ENCODE measurements around the gene FBXO38. TPM values are rescaled to one million over a fixed set of nuclear protein-coding genes. Genes with fewer than 3 reads are reported as not detected.

Gene FBXO38, protein sequence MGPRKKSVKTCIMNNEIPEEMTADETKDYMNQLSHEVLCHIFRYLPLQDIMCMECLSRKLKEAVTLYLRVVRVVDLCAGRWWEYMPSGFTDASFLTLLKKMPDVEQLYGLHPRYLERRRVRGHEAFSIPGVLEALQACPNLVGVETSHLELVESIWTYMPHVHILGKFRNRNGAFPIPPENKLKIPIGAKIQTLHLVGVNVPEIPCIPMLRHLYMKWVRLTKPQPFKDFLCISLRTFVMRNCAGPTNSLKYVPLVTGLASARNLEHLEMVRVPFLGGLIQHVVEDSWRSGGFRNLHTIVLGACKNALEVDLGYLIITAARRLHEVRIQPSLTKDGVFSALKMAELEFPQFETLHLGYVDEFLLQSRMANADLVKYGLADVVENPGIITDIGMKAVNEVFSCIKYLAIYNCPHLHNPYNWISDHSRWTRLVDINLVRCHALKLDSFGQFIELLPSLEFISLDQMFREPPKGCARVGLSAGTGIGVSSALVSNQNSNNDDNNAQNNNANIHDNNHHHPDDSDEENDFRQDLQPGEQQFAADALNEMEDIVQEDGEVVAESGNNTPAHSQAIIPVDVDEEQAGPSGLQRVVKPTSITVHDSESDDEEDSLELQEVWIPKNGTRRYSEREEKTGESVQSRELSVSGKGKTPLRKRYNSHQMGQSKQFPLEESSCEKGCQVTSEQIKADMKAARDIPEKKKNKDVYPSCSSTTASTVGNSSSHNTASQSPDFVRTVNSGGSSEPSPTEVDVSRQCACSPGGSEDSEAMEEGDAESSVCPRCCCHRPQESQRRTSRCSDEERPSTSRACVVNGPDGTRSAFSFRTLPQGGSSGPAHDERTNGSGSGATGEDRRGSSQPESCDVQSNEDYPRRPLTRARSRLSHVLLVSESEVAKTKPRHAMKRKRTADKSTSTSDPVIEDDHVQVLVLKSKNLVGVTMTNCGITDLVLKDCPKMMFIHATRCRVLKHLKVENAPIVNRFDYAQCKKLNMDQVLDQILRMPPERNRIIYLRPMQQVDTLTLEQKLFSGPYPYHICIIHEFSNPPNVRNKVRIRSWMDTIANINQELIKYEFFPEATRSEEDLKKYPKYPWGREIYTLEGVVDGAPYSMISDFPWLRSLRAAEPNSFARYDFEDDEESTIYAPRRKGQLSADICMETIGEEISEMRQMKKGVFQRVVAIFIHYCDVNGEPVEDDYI
- 45.2 and 60.8 TPM in 2 replicates for total RNA-seq

DNA sequence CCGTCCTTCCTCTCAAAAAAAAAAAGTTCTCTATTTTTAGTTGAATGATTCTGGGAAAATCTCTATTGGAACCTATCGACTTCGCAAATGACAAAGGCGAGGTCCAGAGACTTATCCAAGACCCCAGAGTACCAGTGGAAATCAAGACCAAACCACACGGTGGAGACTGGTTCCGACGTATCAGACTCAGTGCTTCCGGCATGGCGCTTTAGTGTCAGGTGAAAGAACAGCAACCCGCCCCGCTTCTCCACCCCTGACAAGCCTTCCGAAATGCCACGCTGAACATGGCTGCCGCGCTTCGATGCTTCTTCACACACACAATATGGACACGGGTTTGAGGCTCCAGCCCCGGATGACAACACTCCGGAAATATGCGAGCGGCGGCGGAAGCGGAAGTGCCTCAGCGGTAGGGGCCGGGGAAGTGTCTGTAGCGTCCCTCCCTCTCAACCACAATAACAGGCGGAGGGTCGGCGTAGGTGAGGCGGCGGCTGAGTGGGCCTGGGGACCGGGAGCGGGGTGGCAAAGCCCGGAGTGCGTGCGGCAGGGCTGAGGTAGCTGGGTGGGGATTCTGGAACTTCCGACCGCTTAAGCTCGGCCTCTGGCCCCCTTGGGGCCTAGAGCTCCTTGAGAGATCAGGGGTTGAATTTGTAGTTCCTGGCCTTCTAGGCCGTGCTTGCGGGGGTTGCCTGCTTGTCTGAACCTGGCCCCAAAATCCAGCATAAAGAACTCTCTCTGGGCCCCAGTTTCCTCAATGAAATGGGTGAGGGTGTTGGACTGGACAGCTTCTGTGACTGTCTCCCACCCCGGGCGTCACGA lies at the start of gene FBXO38:
Gene FBXO38, plus strand, starts transcription at position 395 of the 816 bp plus-strand sequence. CDS start 10,819 bp downstream, outside the sequence.

DNA sequence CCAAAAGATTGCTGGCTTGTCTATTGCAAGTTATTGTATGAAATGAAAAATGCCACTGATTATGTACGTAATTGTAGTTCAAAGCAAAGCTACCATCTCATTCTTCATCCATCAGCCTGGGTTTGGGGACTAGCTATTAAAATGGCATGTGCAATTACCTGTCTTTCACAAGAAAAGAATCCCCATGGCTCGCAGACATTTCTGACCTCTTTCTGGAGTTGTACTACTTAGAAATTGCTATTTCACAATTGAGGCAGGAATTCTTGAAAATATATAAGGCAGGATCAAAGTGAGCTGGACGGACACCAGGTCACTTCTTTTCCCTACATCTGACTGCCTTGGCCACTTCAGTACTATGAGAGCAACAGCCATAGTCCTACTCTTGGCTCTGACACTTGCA lies 48.5 kb upstream of the FBXO38 start, which contains the start of gene SPINK9:
Gene SPINK9, plus strand, starts transcription at position 301 of the 400 bp plus-strand sequence. Its CDS starts 55 bp downstream, at position 356.

Other genes with a start within 250 kb of the FBXO38 start
- not detected in 2 replicates for gene SPINK14, start 215.4 kb upstream of the FBXO38 start, total RNA-seq
- gene SPINK6, start 180.9 kb upstream of the FBXO38 start, total RNA-seq: not detected in 2 replicates
- gene MARCOL, start 145.4 kb upstream of the FBXO38 start, total RNA-seq: not detected in 2 replicates
- gene SPINK13, start 115.2 kb upstream of the FBXO38 start, total RNA-seq: not detected in 2 replicates
- gene SPINK7, start 71.5 kb upstream of the FBXO38 start, total RNA-seq: not detected in 2 replicates
- not detected in 2 replicates for gene SPINK9, start 48.4 kb upstream of the FBXO38 start, total RNA-seq

All from endothelial cell of coronary artery (primary cell).